ENCODE data around the gene DDRGK1.

Gene DDRGK1

DNA sequence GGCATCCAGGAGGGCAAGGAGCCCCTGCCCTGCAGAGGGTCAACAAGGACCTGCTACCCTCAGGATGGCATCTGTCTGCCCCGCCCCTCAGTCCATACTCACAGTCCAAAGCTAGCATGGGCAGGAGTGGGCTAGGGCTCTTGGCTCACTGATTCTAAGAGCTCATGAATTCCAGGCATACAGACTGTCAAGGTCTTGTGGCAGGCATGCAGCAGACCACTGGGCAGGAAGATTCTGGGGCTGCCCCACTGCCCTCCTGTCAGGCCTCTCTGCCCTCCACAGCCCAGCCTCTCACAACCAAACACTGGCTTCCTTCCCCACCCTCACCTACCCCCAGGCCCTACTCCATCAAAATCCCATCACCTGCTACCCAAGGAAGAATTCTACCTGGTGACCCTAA lies 40.1 kb upstream of the DDRGK1 start:
- Histone ChIP-seq H3K9ac (ENCODE audit: low read length in 5 of 5) (no peak overlapping the region), H3K27me3 (ENCODE audit: control insufficient read depth in 5 of 5, insufficient read depth in 4 of 5, low read length in 5 of 5) (peaks cover 12 to 36% (median 25%) of the 10 kb centered on the region in 5 donors), H3K4me1 (ENCODE audit: control insufficient read depth in 5 of 5, insufficient read depth in 5 of 5, low read length in 5 of 5) (peaks cover 0 to 21% (median 19%) of the 10 kb centered on the region in 5 donors), H3K36me3 (ENCODE audit: control insufficient read depth in 5 of 5, insufficient read depth in 5 of 5, low read length in 5 of 5) (no peaks in the 10 kb centered on the region), H3K27ac (ENCODE audit: low read depth, low read length) (no peak overlapping the region), H3K9me3 (ENCODE audit: control insufficient read depth in 5 of 5, low read length in 5 of 5) (no peaks in the 10 kb centered on the region), H3K4me3 (ENCODE audit: low read depth in 1 of 5, low read length in 5 of 5) (no peak overlapping the region)

DNA sequence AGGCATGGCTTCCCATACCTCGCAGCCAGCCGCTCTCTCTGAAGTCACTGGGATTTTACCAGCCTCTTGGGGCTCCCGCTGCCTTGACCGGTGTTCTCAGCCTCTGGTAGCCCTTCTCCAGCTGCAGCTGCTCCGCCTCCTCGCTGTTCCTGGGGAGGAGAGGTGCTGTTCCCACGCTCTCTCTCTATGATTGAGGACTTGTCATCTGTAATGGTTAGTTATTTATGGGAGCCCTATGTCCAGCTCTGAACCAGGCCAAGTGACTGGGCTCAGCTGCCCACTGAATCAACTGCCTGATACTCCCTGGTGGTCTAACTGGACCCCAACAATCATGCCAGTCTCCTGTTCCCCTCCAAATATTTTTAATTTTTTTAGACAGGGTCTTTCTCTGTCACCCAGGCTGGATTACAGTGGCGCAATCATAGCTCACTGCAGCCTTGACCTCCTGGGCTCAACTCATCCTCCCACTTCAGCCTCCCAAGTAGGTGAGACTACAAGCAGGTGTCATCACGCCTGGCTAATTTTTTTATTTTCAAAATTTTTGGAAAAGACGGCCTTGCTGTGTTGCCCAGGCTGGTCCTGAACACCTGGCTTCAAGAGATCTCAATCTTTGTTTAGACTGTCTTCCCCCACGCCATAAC lies 39.4 kb upstream of the DDRGK1 start:
- Histone ChIP-seq H3K4me3 (ENCODE audit: low read depth in 1 of 5, low read length in 5 of 5) (no peak overlapping the region), H3K27ac (ENCODE audit: low read depth, low read length) (no peak overlapping the region), H3K9me3 (ENCODE audit: control insufficient read depth in 5 of 5, low read length in 5 of 5) (no peaks in the 10 kb centered on the region), H3K36me3 (ENCODE audit: control insufficient read depth in 5 of 5, insufficient read depth in 5 of 5, low read length in 5 of 5) (no peaks in the 10 kb centered on the region), H3K4me1 (ENCODE audit: control insufficient read depth in 5 of 5, insufficient read depth in 5 of 5, low read length in 5 of 5) (peaks cover 0 to 24% (median 20%) of the 10 kb centered on the region in 5 donors), H3K27me3 (ENCODE audit: control insufficient read depth in 5 of 5, insufficient read depth in 4 of 5, low read length in 5 of 5) (peaks cover 12 to 35% (median 24%) of the 10 kb centered on the region in 5 donors), H3K9ac (ENCODE audit: low read length in 5 of 5) (no peak overlapping the region)

DNA sequence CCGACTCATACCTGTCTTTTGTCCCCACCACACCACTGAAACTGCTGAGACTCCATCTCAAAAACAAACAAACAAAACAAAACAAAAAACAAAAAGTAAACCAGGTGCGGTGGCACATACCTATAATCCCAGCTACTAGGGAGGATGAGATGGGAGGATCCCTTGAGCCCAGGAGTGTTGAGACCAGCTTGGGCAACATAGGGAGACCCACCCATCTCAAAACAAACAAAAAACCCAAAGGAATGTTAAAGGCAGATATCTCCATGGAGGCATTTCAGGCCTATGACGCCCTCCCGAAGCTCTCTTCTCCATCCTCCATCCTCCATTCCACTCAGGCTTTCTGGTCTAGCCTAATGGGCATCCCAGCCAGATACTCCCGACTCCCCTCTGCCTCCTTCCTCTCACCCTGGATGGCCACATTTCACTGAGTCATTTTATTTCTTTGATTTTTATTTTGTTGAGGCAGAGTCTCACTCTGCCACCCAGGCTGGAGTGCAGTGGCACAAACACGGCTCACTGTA lies 37.8 kb upstream of the DDRGK1 start:
- no peak overlapping the region for H3K27ac ChIP-seq (ENCODE audit: low read depth, low read length)
- no peak overlapping the region for H3K9ac ChIP-seq (ENCODE audit: low read length in 5 of 5)
- no peaks in the 10 kb centered on the region for H3K36me3 ChIP-seq (ENCODE audit: control insufficient read depth in 5 of 5, insufficient read depth in 5 of 5, low read length in 5 of 5)
- H3K4me1 ChIP-seq (ENCODE audit: control insufficient read depth in 5 of 5, insufficient read depth in 5 of 5, low read length in 5 of 5): peaks cover 0 to 28% (median 22%) of the 10 kb centered on the region in 5 donors
- H3K9me3 ChIP-seq (ENCODE audit: control insufficient read depth in 5 of 5, low read length in 5 of 5): no peaks in the 10 kb centered on the region
- peaks cover 15 to 35% (median 29%) of the 10 kb centered on the region in 5 donors for H3K27me3 ChIP-seq (ENCODE audit: control insufficient read depth in 5 of 5, insufficient read depth in 4 of 5, low read length in 5 of 5)
- no peak overlapping the region for H3K4me3 ChIP-seq (ENCODE audit: low read depth in 1 of 5, low read length in 5 of 5)

DNA sequence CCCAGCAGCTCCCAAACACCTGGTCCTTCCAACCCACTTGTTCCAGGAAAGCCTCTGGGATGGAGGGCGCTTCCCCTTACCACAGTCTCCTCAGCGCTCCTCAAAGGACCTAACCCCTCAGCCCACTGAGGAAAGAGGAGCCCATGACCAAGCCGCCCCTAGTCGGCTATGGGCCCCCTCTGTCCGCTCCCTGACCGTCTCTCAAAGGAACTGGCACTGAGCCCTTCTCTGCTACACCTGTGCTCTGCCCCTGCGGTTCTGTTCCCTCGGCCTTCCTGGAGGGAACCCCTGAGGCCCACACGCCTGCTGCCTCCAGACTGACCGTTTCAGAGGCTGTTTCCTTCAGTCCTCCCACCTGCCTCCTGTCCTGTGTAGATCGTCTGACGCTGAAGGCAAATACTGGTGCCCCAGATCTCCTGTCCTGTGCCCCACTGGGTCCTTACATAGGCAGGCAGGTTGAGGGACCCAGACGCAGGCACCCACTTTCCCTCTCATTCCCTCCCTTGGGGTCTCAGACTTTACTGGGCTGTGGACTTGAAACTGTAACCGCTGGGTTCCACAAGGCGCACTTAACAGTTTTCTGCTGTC lies 36.4 kb upstream of the DDRGK1 start:
- Histone ChIP-seq H3K4me1 (ENCODE audit: control insufficient read depth in 5 of 5, insufficient read depth in 5 of 5, low read length in 5 of 5) (peaks cover 0 to 28% (median 22%) of the 10 kb centered on the region in 5 donors), H3K9ac (ENCODE audit: low read length in 5 of 5) (no peak overlapping the region), H3K27ac (ENCODE audit: low read depth, low read length) (no peak overlapping the region), H3K4me3 (ENCODE audit: low read depth in 1 of 5, low read length in 5 of 5) (no peak overlapping the region), H3K9me3 (ENCODE audit: control insufficient read depth in 5 of 5, low read length in 5 of 5) (no peaks in the 10 kb centered on the region), H3K27me3 (ENCODE audit: control insufficient read depth in 5 of 5, insufficient read depth in 4 of 5, low read length in 5 of 5) (peaks cover 23 to 43% (median 37%) of the 10 kb centered on the region in 5 donors), H3K36me3 (ENCODE audit: control insufficient read depth in 5 of 5, insufficient read depth in 5 of 5, low read length in 5 of 5) (no peaks in the 10 kb centered on the region)

DNA sequence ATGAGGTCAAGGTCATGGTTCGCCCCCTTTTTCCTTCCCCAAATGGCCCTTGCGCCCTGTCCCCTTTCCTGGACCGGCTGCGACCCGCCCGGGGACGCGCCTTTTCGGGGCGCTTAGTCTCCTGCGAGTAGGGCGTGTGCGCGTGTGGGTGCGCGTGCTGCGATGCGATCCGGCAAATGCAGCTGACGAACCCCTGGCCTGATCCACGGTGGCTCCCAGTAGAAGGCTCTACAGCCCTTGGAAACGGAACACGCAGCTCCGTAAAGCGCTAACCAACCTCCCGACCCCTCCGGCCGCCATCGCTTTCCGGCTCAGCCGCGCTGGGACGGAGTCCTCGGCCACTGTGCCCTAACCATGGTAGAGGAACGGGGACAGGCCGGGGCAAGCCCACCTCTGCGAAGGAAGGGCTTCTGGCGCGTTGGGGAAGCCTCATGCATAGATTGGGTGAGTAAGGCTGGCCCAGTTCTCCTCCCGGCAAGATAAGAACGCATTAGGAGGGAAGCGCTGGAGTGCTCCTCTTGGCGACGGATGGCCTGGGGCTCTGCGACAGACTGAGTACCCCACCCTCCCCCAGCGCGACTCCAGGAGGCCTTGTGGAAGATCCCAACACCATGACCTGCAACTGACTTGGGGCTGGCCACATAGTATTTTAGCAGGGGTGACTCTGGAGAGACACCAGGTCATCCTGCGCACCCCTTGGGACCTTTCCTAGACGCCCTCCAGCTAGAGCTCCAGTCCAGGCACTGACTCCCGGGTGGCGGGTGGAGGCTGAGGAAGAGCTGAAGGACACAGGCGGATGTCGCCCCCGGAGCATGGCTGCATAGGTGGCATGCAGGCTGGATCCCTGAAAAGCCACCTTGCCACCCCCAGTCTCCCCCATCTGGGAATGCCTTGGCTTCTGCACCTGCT lies 35.6 kb upstream of the DDRGK1 start:
- H3K4me3 ChIP-seq (ENCODE audit: low read depth in 1 of 5, low read length in 5 of 5): peak overlapping the region; percentile 50 to 80 (median 69)
- no peaks in the 10 kb centered on the region for H3K36me3 ChIP-seq (ENCODE audit: control insufficient read depth in 5 of 5, insufficient read depth in 5 of 5, low read length in 5 of 5)
- H3K27me3 ChIP-seq (ENCODE audit: control insufficient read depth in 5 of 5, insufficient read depth in 4 of 5, low read length in 5 of 5): peaks cover 31 to 50% (median 43%) of the 10 kb centered on the region in 5 donors
- H3K4me1 ChIP-seq (ENCODE audit: control insufficient read depth in 5 of 5, insufficient read depth in 5 of 5, low read length in 5 of 5): peaks cover 0 to 28% (median 22%) of the 10 kb centered on the region in 5 donors
- no peak overlapping the region for H3K27ac ChIP-seq (ENCODE audit: low read depth, low read length)
- H3K9me3 ChIP-seq (ENCODE audit: control insufficient read depth in 5 of 5, low read length in 5 of 5): no peaks in the 10 kb centered on the region
- peak overlapping the region in 4 of 5 donors; percentile 30 to 46 (median 36) for H3K9ac ChIP-seq (ENCODE audit: low read length in 5 of 5)

DNA sequence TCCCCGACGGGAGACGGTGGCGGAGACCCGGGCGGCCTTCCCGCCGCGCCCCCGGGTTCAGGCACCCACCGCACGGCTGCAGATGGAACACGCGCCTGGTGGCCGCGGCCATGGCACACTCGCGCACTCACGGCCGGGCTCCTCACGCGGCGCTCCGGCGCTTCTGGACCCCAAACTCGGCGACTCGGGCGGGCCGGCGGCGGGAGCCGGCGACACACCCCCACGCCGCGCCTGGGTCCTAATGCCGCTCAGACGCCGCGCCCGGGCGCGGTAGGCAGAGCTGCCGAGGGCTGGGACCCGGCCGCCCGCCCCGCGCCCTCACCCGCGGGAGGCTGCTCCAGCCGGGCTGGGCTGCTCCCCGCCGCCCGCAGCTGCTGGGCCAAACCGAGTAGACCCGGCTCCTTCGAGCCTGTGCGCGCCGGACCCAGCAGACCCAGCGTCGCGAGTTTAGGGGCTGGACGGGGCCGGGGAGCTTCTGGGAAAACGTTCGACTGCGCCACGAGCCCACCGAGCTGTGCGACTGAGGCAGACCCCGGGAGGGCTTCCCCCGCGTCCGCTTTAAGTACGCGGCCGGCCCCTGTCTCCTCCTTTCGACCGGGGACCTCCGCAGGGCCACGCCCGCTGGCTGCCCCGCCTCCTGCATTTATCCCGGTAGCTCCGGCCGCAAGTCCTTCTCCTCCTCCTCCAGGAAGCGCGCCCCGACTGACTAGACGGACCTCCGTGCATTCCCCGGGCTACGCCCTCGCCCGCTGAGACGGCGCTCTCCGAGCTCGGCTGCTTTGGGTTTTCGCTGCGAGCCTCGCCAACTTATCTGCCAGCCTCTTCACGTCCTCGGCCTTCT lies 34.8 kb upstream of the DDRGK1 start, which contains the start of gene SLC4A11:
TSS of gene SLC4A11 (minus strand) at position 165 of the 841 bp plus-strand sequence. CDS start at position 112, 53 bp downstream.
- Histone ChIP-seq H3K4me3 (ENCODE audit: low read depth in 1 of 5, low read length in 5 of 5) (peak within 1 kb of the TSS; percentile 50 to 80 (median 69)), H3K27ac (ENCODE audit: low read depth, low read length) (no peak within 1 kb of the TSS), H3K36me3 (ENCODE audit: control insufficient read depth in 5 of 5, insufficient read depth in 5 of 5, low read length in 5 of 5) (no peaks in the 10 kb centered on the region), H3K4me1 (ENCODE audit: control insufficient read depth in 5 of 5, insufficient read depth in 5 of 5, low read length in 5 of 5) (peaks cover 0 to 28% (median 22%) of the 10 kb centered on the region in 5 donors), H3K27me3 (ENCODE audit: control insufficient read depth in 5 of 5, insufficient read depth in 4 of 5, low read length in 5 of 5) (peaks cover 33 to 50% (median 47%) of the 10 kb centered on the region in 5 donors), H3K9ac (ENCODE audit: low read length in 5 of 5) (peak within 1 kb of the TSS in 4 of 5 donors; percentile 35 to 46 (median 42)), H3K9me3 (ENCODE audit: control insufficient read depth in 5 of 5, low read length in 5 of 5) (no peaks in the 10 kb centered on the region)

DNA sequence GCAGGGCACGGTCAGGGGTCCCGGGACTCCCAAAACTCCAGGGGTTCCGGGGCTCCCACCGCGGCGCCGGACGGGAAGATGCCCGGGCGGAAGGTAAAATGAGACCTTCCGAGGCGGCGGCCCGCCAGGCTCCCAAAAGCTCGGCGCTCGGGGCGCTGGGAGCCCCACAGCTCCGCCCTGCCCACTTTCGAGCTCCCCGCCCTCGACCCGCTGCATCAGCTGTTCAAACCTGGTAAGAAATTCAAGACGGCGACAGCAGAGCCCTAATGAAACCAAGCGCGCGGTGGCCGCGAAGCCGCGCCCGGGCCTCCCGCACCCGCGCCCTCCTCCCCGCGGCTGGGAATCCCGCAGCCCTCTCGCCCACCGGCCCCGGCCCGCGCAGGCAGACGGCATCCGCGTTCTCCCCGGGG lies 34.1 kb upstream of the DDRGK1 start:
- H3K36me3 ChIP-seq (ENCODE audit: control insufficient read depth in 5 of 5, insufficient read depth in 5 of 5, low read length in 5 of 5): no peaks in the 10 kb centered on the region
- peaks cover 33 to 48% (median 47%) of the 10 kb centered on the region in 5 donors for H3K27me3 ChIP-seq (ENCODE audit: control insufficient read depth in 5 of 5, insufficient read depth in 4 of 5, low read length in 5 of 5)
- peak overlapping the region in 1 of 5 donors; percentile 40 for H3K9ac ChIP-seq (ENCODE audit: low read length in 5 of 5)
- no peaks in the 10 kb centered on the region for H3K9me3 ChIP-seq (ENCODE audit: control insufficient read depth in 5 of 5, low read length in 5 of 5)
- no peak overlapping the region for H3K27ac ChIP-seq (ENCODE audit: low read depth, low read length)
- H3K4me3 ChIP-seq (ENCODE audit: low read depth in 1 of 5, low read length in 5 of 5): peak overlapping the region in 4 of 5 donors; percentile 62 to 80 (median 74)
- peaks cover 0 to 28% (median 22%) of the 10 kb centered on the region in 5 donors for H3K4me1 ChIP-seq (ENCODE audit: control insufficient read depth in 5 of 5, insufficient read depth in 5 of 5, low read length in 5 of 5)

DNA sequence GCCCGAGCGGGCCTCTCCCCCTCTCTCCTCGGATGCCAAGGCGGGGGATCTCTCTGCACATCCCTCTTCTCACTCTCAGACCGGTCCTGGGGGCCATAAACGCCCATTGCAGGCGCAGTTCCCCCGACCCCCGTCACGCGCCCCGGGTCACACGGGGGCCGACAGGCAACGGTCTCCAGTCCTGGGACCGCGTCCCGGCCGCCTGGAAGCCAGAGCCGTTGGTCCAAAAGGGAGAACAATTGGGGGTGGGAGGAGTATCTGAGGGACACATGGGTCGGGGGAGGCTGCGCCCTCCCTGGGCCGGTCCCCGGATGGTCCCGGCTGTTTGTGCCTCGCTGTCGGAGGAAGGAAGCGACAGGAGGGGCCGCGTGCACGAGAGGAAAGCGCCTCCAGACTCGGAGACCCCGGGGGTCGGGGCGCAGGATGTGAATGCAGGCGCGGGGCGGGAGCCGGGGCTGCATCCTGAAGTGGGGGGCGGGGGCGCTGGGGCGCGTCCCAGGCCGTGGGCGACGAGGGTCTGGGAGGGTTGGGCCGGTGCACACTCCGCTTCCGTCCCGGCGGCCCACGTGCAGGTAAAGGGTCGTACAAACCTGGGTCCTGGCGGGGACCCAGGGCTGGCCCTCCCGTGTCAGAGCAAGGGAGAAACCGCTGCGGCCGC lies 33.6 kb upstream of the DDRGK1 start:
- no peaks in the 10 kb centered on the region for H3K9me3 ChIP-seq (ENCODE audit: control insufficient read depth in 5 of 5, low read length in 5 of 5)
- H3K4me1 ChIP-seq (ENCODE audit: control insufficient read depth in 5 of 5, insufficient read depth in 5 of 5, low read length in 5 of 5): peaks cover 0 to 28% (median 22%) of the 10 kb centered on the region in 5 donors
- no peaks in the 10 kb centered on the region for H3K36me3 ChIP-seq (ENCODE audit: control insufficient read depth in 5 of 5, insufficient read depth in 5 of 5, low read length in 5 of 5)
- H3K9ac ChIP-seq (ENCODE audit: low read length in 5 of 5): no peak overlapping the region
- H3K27ac ChIP-seq (ENCODE audit: low read depth, low read length): no peak overlapping the region
- peak overlapping the region in 4 of 5 donors; percentile 62 to 80 (median 74) for H3K4me3 ChIP-seq (ENCODE audit: low read depth in 1 of 5, low read length in 5 of 5)
- peaks cover 33 to 48% (median 46%) of the 10 kb centered on the region in 5 donors for H3K27me3 ChIP-seq (ENCODE audit: control insufficient read depth in 5 of 5, insufficient read depth in 4 of 5, low read length in 5 of 5)

All from subcutaneous abdominal adipose tissue (tissue), 5 donors.